Subcutaneous adipose tissue (tissue), 4 donors: Measurements from ENCODE around the gene CEP72. TPM values are rescaled to one million over a fixed set of nuclear protein-coding genes. Genes with fewer than 3 reads are reported as not detected.

ENCODE experiments used
- total RNA-seq, 4 donors: library from RNA; depleted of rRNA; stranded (reverse); fragments of >200 nt; gene quantifications; one replicate each; pipeline ENCODE4 v1.1.0, GENCODE V29; 2016
- TF ChIP-seq, protein P1 (sequence below): fragments of 450-650 bp; IDR thresholded peaks from one replicate; pipeline ENCODE4 v1.5.1; 2016; ENCODE audit warnings: low read depth, mild to moderate bottlenecking, control low read depth, antibody characterized with exemption, moderate library complexity

Gene CEP72
- total RNA-seq, 4 donors from 2014 or later: 1.8 to 5.3 (median 2.9) TPM

DNA sequence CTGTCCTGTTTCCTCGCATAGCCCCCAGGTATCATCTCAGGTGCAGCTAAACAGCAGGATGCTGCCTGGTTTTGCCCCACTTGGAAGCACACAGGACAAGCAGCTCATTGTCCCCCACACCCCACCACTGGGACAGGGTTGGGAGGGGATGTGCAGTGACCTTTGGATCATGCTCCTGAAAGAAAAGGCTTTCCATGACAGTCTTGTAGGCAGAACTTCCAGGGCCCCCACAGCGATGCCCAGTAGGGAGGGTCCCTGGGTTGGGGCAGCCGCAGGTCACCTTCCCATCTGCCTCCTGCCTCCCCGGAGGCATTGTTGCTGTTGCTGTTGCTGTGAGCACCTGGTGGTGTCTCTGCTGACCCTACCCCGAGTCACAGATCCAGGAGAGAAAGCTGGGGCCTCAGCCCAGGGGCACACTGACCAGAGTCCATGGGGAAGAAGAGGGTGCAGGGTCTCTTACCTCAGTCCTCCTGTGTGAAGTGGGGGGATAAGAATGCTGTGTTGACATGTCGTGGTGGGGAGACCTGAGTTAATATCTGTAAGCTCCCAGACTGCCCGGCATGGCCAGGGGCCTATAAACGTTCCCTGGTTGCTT, 8.5 kb downstream of the CEP72 start:
- TF ChIP-seq, protein P1, sequence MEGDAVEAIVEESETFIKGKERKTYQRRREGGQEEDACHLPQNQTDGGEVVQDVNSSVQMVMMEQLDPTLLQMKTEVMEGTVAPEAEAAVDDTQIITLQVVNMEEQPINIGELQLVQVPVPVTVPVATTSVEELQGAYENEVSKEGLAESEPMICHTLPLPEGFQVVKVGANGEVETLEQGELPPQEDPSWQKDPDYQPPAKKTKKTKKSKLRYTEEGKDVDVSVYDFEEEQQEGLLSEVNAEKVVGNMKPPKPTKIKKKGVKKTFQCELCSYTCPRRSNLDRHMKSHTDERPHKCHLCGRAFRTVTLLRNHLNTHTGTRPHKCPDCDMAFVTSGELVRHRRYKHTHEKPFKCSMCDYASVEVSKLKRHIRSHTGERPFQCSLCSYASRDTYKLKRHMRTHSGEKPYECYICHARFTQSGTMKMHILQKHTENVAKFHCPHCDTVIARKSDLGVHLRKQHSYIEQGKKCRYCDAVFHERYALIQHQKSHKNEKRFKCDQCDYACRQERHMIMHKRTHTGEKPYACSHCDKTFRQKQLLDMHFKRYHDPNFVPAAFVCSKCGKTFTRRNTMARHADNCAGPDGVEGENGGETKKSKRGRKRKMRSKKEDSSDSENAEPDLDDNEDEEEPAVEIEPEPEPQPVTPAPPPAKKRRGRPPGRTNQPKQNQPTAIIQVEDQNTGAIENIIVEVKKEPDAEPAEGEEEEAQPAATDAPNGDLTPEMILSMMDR: no peak

GRCh38 chr5:621341-621761, 9.2 kb downstream of the CEP72 start:
- TF ChIP-seq, protein P1: no peak

GRCh38 chr5:622359-622758, 10.2 kb downstream of the CEP72 start:
- TF ChIP-seq, protein P1: no peak

- TF ChIP-seq, protein P1: no peak
Measured at GRCh38 chr5:622946-623522, 10.9 kb downstream of the CEP72 start.

DNA sequence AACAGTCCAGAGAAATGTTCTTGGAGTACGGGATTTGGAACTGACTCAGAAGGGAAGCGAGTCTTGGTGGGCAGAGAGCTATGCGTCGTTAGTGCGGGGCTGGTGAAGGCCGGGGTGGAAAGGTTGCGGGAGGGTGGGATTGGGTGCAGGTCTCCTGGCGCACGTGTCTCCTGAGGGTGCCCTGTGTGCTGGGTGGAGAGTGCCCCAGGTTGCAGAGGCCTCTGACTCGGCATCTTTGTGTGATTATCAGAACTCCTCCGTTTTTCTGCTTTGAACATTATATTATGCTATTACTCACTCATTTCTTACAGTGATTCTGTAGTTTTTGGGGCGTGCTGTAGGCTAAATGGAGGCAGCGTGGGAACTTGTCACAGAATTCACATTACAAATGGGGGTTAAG, 11.4 kb downstream of the CEP72 start:
- TF ChIP-seq, protein P1: no peak

GRCh38 chr5:624118-624950, 12.2 kb downstream of the CEP72 start:
- TF ChIP-seq, protein P1: no peak

DNA sequence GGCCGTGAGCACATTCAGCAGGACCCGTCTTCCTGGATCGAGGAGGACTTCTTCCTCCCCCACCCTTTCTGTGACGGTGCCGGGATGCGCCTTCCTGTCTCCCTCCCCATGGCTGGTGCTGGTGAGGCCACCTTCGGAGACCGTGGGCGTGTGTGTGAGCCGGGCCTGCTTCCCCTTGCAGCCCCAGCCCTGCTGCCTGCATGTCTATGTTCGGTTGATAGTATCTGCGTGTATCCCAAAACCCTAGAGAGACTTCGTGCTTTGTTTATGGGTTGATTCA, 12.8 kb downstream of the CEP72 start:
- TF ChIP-seq, protein P1: no peak
